Measurements from ENCODE around the gene DPM3. TPM values are rescaled to one million over a fixed set of nuclear protein-coding genes. Genes with fewer than 3 reads are reported as not detected.

DPM3 gene
- total RNA-seq, 1 experiment from 2014 or later = 22.2 TPM

- Histone ChIP-seq H3K4me2 (ENCODE audit: low read depth, low read length, poor library complexity, severe bottlenecking) (no peak overlapping the region), H3K27me3 (ENCODE audit: low read length) (no peaks in the 10 kb centered on the region), H2AFZ (ENCODE audit: low read length) (no peak overlapping the region)
Measured at GRCh38 chr1:155093911-155094621, 46.3 kb downstream of the DPM3 start.

DNA sequence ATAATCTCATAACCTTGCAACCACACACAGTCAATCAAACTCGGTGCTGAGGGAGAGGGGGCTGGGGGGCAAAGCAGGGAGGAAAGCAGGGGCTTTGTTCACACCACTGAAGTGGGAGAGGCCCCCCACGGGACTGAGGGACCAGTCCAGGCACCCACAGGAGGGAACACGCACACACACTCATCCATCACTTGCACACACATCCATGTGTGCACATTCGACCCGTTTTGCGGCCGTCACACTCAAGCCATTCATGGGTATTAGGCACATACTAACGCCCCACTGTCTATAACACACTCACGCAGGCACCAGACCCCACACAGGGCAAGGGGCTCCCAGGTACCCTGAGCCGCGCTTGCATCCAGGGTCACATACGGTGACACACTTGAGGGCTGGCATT lies 47.7 kb downstream of the DPM3 start:
- Histone ChIP-seq H3K27me3 (ENCODE audit: low read length) (no peaks in the 10 kb centered on the region), H3K36me3 (ENCODE audit: insufficient read depth, low read length) (no peaks in the 10 kb centered on the region), H3K9ac (ENCODE audit: low read length) (no peak overlapping the region), H3K4me1 (ENCODE audit: low read length) (peaks cover 20% of the 10 kb centered on the region), H3K4me2 (ENCODE audit: low read depth, low read length, poor library complexity, severe bottlenecking) (no peak overlapping the region), H2AFZ (ENCODE audit: low read length) (no peak overlapping the region), H3K27ac (ENCODE audit: low read length) (no peak overlapping the region), H3K79me2 (ENCODE audit: low read length) (no peaks in the 10 kb centered on the region), H3K9me2 (replicated peaks; ENCODE audit: insufficient read depth, low read length) (no peaks in the 10 kb centered on the region), H3K4me3 (ENCODE audit: low read length) (no peak overlapping the region), H3K9me3 (ENCODE audit: low read length) (no peaks in the 10 kb centered on the region), H4K20me1 (ENCODE audit: insufficient read depth, low read depth, low read length) (no peaks in the 10 kb centered on the region)
- DNase-seq = no peak

More at GRCh38 chr1:155093911-155094621, 46.3 kb downstream of the DPM3 start:
- no peaks in the 10 kb centered on the region for H3K9me3 ChIP-seq (ENCODE audit: low read length)
- DNase-seq = peak; percentile 63
- H3K4me1 ChIP-seq (ENCODE audit: low read length) = peaks cover 20% of the 10 kb centered on the region
- no peaks in the 10 kb centered on the region for H3K36me3 ChIP-seq (ENCODE audit: insufficient read depth, low read length)
- no peaks in the 10 kb centered on the region for H3K79me2 ChIP-seq (ENCODE audit: low read length)
- no peaks in the 10 kb centered on the region for H3K9me2 ChIP-seq (replicated peaks; ENCODE audit: insufficient read depth, low read length)
- no peak overlapping the region for H3K27ac ChIP-seq (ENCODE audit: low read length)
- peak overlapping the region; percentile 29; the same call in 1 of the 2 replicates for H3K9ac ChIP-seq (ENCODE audit: low read length)
- H4K20me1 ChIP-seq (ENCODE audit: insufficient read depth, low read depth, low read length) = no peaks in the 10 kb centered on the region
- no peak overlapping the region for H3K4me3 ChIP-seq (ENCODE audit: low read length)

- peaks cover 21% of the 10 kb centered on the region for H3K4me1 ChIP-seq (ENCODE audit: low read length)
- no peak overlapping the region for H2AFZ ChIP-seq (ENCODE audit: low read length)
- H3K9me2 ChIP-seq (replicated peaks; ENCODE audit: insufficient read depth, low read length) = no peaks in the 10 kb centered on the region
- H3K27ac ChIP-seq (ENCODE audit: low read length) = no peak overlapping the region
- H4K20me1 ChIP-seq (ENCODE audit: insufficient read depth, low read depth, low read length) = no peaks in the 10 kb centered on the region
- no peaks in the 10 kb centered on the region for H3K9me3 ChIP-seq (ENCODE audit: low read length)
- peak; percentile 35 for DNase-seq
- H3K4me2 ChIP-seq (ENCODE audit: low read depth, low read length, poor library complexity, severe bottlenecking) = no peak overlapping the region
- no peaks in the 10 kb centered on the region for H3K79me2 ChIP-seq (ENCODE audit: low read length)
- H3K36me3 ChIP-seq (ENCODE audit: insufficient read depth, low read length) = no peaks in the 10 kb centered on the region
- H3K9ac ChIP-seq (ENCODE audit: low read length) = no peak overlapping the region
- no peaks in the 10 kb centered on the region for H3K27me3 ChIP-seq (ENCODE audit: low read length)
- H3K4me3 ChIP-seq (ENCODE audit: low read length) = no peak overlapping the region
Measured at GRCh38 chr1:155092131-155092530, 48.2 kb downstream of the DPM3 start.

- peaks cover 28% of the 10 kb centered on the region for H3K4me1 ChIP-seq (ENCODE audit: low read length)
- DNase-seq = peak; percentile 94
- H3K27me3 ChIP-seq (ENCODE audit: low read length) = no peaks in the 10 kb centered on the region
- no peaks in the 10 kb centered on the region for H3K36me3 ChIP-seq (ENCODE audit: insufficient read depth, low read length)
- peak overlapping the region; percentile 99 for H2AFZ ChIP-seq (ENCODE audit: low read length)
- H3K9me2 ChIP-seq (replicated peaks; ENCODE audit: insufficient read depth, low read length) = no peaks in the 10 kb centered on the region
- H3K9ac ChIP-seq (ENCODE audit: low read length) = peak overlapping the region; percentile 54
- H4K20me1 ChIP-seq (ENCODE audit: insufficient read depth, low read depth, low read length) = no peaks in the 10 kb centered on the region
- H3K4me2 ChIP-seq (ENCODE audit: low read depth, low read length, poor library complexity, severe bottlenecking) = peak overlapping the region; percentile 69
- no peaks in the 10 kb centered on the region for H3K9me3 ChIP-seq (ENCODE audit: low read length)
- peak overlapping the region; percentile 43 for H3K4me3 ChIP-seq (ENCODE audit: low read length)
- H3K27ac ChIP-seq (ENCODE audit: low read length) = no peak overlapping the region
- H3K79me2 ChIP-seq (ENCODE audit: low read length) = no peaks in the 10 kb centered on the region
Measured at GRCh38 chr1:155091071-155092051, 49.0 kb downstream of the DPM3 start.

Small RNA genes lying within 50 kb of the gene (small RNA-seq; reads per million reads assigned to genes)
- not detected for gene HMGN2P18
- not detected for gene RF00019

Other genes with a start within 250 kb of the DPM3 start
- gene PMVK, start 203.8 kb downstream of the DPM3 start, total RNA-seq (2014; rRNA removed; shearing (Covaris generic); ENCODE audit: low replicate concordance) = 11.1 and 14.1 TPM in 2 replicates
- gene PBXIP1, start 184.4 kb downstream of the DPM3 start, total RNA-seq (2014; rRNA removed; shearing (Covaris generic); ENCODE audit: low replicate concordance) = 26.1 and 55.8 TPM in 2 replicates
- gene PYGO2, start 178.7 kb downstream of the DPM3 start, total RNA-seq (2014; rRNA removed; shearing (Covaris generic); ENCODE audit: low replicate concordance) = 37.3 and 44.4 TPM in 2 replicates
- gene SHC1, start 169.8 kb downstream of the DPM3 start, total RNA-seq (2014; rRNA removed; shearing (Covaris generic); ENCODE audit: low replicate concordance) = 27.8 and 35.3 TPM in 2 replicates
- gene CKS1B, start 165.8 kb downstream of the DPM3 start, total RNA-seq (2014; rRNA removed; shearing (Covaris generic); ENCODE audit: low replicate concordance) = 110 and 225 TPM in 2 replicates
- gene FLAD1, start 157.2 kb downstream of the DPM3 start, total RNA-seq (2014; rRNA removed; shearing (Covaris generic); ENCODE audit: low replicate concordance) = 48.7 and 57.3 TPM in 2 replicates
- gene LENEP, start 146.9 kb downstream of the DPM3 start, total RNA-seq (2014; rRNA removed; shearing (Covaris generic); ENCODE audit: low replicate concordance) = 2.6 TPM in 1 of 2 replicates, not detected in the other
- 17.1 and 31.0 TPM in 2 replicates for gene ZBTB7B, start 137.7 kb downstream of the DPM3 start, total RNA-seq (2014; rRNA removed; shearing (Covaris generic); ENCODE audit: low replicate concordance)
- 1.3 and 3.5 TPM in 2 replicates for gene DCST2, start 106.8 kb downstream of the DPM3 start, total RNA-seq (2014; rRNA removed; shearing (Covaris generic); ENCODE audit: low replicate concordance)
- not detected in 2 replicates for gene DCST1, start 106.7 kb downstream of the DPM3 start, total RNA-seq (2014; rRNA removed; shearing (Covaris generic); ENCODE audit: low replicate concordance)
- 33.6 and 50.0 TPM in 2 replicates for gene ADAM15, start 89.2 kb downstream of the DPM3 start, total RNA-seq (2014; rRNA removed; shearing (Covaris generic); ENCODE audit: low replicate concordance)
- 10.4 and 14.5 TPM in 2 replicates for gene EFNA4, start 76.8 kb downstream of the DPM3 start, total RNA-seq (2014; rRNA removed; shearing (Covaris generic); ENCODE audit: low replicate concordance)
- 12.2 and 15.7 TPM in 2 replicates for gene EFNA3, start 61.7 kb downstream of the DPM3 start, total RNA-seq (2014; rRNA removed; shearing (Covaris generic); ENCODE audit: low replicate concordance)
- not detected in 2 replicates for gene EFNA1, start 12.7 kb downstream of the DPM3 start, total RNA-seq (2014; rRNA removed; shearing (Covaris generic); ENCODE audit: low replicate concordance)
- gene SLC50A1, start 4.7 kb downstream of the DPM3 start, total RNA-seq (2014; rRNA removed; shearing (Covaris generic); ENCODE audit: low replicate concordance) = 47.8 and 56.5 TPM in 2 replicates
- gene KRTCAP2, start 32.8 kb upstream of the DPM3 start, total RNA-seq (2014; rRNA removed; shearing (Covaris generic); ENCODE audit: low replicate concordance) = 237 and 400 TPM in 2 replicates
- gene TRIM46, start 33.3 kb upstream of the DPM3 start, total RNA-seq (2014; rRNA removed; shearing (Covaris generic); ENCODE audit: low replicate concordance) = 5.1 and 19.2 TPM in 2 replicates
- gene THBS3, start 67.4 kb upstream of the DPM3 start, total RNA-seq (2014; rRNA removed; shearing (Covaris generic); ENCODE audit: low replicate concordance) = 11.9 and 18.7 TPM in 2 replicates
- 49.5 and 56.9 TPM in 2 replicates for gene MTX1, start 68.2 kb upstream of the DPM3 start, total RNA-seq (2014; rRNA removed; shearing (Covaris generic); ENCODE audit: low replicate concordance)
- gene ENTREP3, start 115.0 kb upstream of the DPM3 start, total RNA-seq (2014; rRNA removed; shearing (Covaris generic); ENCODE audit: low replicate concordance) = 20.7 and 30.6 TPM in 2 replicates
- 69.7 and 73.5 TPM in 2 replicates for gene SCAMP3, start 121.8 kb upstream of the DPM3 start, total RNA-seq (2014; rRNA removed; shearing (Covaris generic); ENCODE audit: low replicate concordance)
- 78.7 and 99.6 TPM in 2 replicates for gene CLK2, start 133.0 kb upstream of the DPM3 start, total RNA-seq (2014; rRNA removed; shearing (Covaris generic); ENCODE audit: low replicate concordance)
- gene HCN3, start 136.9 kb upstream of the DPM3 start, total RNA-seq (2014; rRNA removed; shearing (Covaris generic); ENCODE audit: low replicate concordance) = 5.9 and 6.3 TPM in 2 replicates
- not detected in 2 replicates for gene PKLR, start 160.9 kb upstream of the DPM3 start, total RNA-seq (2014; rRNA removed; shearing (Covaris generic); ENCODE audit: low replicate concordance)
- gene FDPS, start 168.3 kb upstream of the DPM3 start, total RNA-seq (2014; rRNA removed; shearing (Covaris generic); ENCODE audit: low replicate concordance) = 298 and 377 TPM in 2 replicates
- 8.3 and 9.2 TPM in 2 replicates for gene RUSC1, start 180.4 kb upstream of the DPM3 start, total RNA-seq (2014; rRNA removed; shearing (Covaris generic); ENCODE audit: low replicate concordance)